H9 (cell line): Measurements from ENCODE around the gene FMO3. TPM values are rescaled to one million over a fixed set of nuclear protein-coding genes. Genes with fewer than 3 reads are reported as not detected.

Experiments used
- DNase-seq: peaks from one replicate; pipeline ENCODE4 v3.0.0-alpha.2; 2017
- H2AFZ ChIP-seq: one replicate; pipeline ENCODE4 v1.6.1; 2013; ENCODE audit warnings: mild to moderate bottlenecking, low read length, control low read depth, moderate library complexity
- H2AK5ac ChIP-seq: 2 replicates; pipeline ENCODE4 v1.6.1; 2013; ENCODE audit warnings: low read length, control low read depth, mixed read lengths; ENCODE audit not compliant: insufficient read length
- H2BK120ac ChIP-seq: one replicate; pipeline ENCODE4 v1.6.1; 2013; ENCODE audit warnings: low read depth, mild to moderate bottlenecking, low read length, control low read depth, inconsistent platforms; ENCODE audit not compliant: poor library complexity, severe bottlenecking
- H2BK12ac ChIP-seq: 2 replicates; pipeline ENCODE4 v1.6.1; 2013; ENCODE audit warnings: low read length, control low read depth, mixed read lengths, low read depth; ENCODE audit not compliant: insufficient read length
- H2BK15ac ChIP-seq: 2 replicates; pipeline ENCODE4 v1.6.1; 2013; ENCODE audit warnings: low read depth, low read length, control low read depth
- H2BK20ac ChIP-seq: one replicate; pipeline ENCODE4 v1.6.1; 2013; ENCODE audit warnings: low read depth, mild to moderate bottlenecking, low read length, control low read depth, inconsistent platforms; ENCODE audit not compliant: poor library complexity, severe bottlenecking
- H2BK5ac ChIP-seq: 2 replicates; pipeline ENCODE4 v1.6.1; 2013; ENCODE audit warnings: low read length, control low read depth, mixed read lengths; ENCODE audit not compliant: insufficient read length
- H3K14ac ChIP-seq: 2 replicates; pipeline ENCODE4 v1.6.1; 2013; ENCODE audit warnings: low read length, control low read depth; ENCODE audit not compliant: insufficient read depth
- H3K18ac ChIP-seq: 2 replicates; pipeline ENCODE4 v1.6.1; 2013; ENCODE audit warnings: low read depth, mild to moderate bottlenecking, mixed read lengths, low read length, control low read depth; ENCODE audit not compliant: insufficient read length
- H3K23ac ChIP-seq: 2 replicates; pipeline ENCODE4 v1.6.1; 2013; ENCODE audit warnings: low read length, control low read depth, mixed read lengths, low read depth; ENCODE audit not compliant: insufficient read length
- H3K23me2 ChIP-seq: 2 replicates; pipeline ENCODE4 v1.6.1; 2013; ENCODE audit warnings: low read depth, mild to moderate bottlenecking, mixed read lengths, low read length, control low read depth; ENCODE audit not compliant: insufficient read length, poor library complexity, severe bottlenecking
- H3K27ac ChIP-seq: 2 replicates; pipeline ENCODE4 v1.5.1; 2013; ENCODE audit warnings: low read length, control low read depth, mixed read lengths, low read depth; ENCODE audit not compliant: insufficient read length
- H3K27me3 ChIP-seq: 2 replicates; pipeline ENCODE4 v1.6.1; 2013; ENCODE audit warnings: low read length, control low read depth, inconsistent platforms; ENCODE audit not compliant: insufficient read depth
- H3K4ac ChIP-seq: 2 replicates; pipeline ENCODE4 v1.6.1; 2013; ENCODE audit warnings: low read depth, mild to moderate bottlenecking, control low read depth, inconsistent platforms, low read length, moderate library complexity
- H3K4me1 ChIP-seq: 2 replicates; pipeline ENCODE4 v1.6.1; 2013; ENCODE audit warnings: low read length, control low read depth, inconsistent platforms; ENCODE audit not compliant: insufficient read depth
- H3K4me2 ChIP-seq: 2 replicates; pipeline ENCODE4 v1.6.1; 2013; ENCODE audit warnings: low read length, control low read depth, mixed read lengths; ENCODE audit not compliant: insufficient read length, insufficient read depth
- H3K56ac ChIP-seq: 2 replicates; pipeline ENCODE4 v1.6.1; 2013; ENCODE audit warnings: low read depth, mild to moderate bottlenecking, mixed read lengths, low read length, control low read depth; ENCODE audit not compliant: insufficient read length
- H3K79me1 ChIP-seq: 2 replicates; pipeline ENCODE4 v1.6.1; 2013; ENCODE audit warnings: low read depth, mild to moderate bottlenecking, moderate library complexity, low read length, control low read depth, inconsistent platforms; ENCODE audit not compliant: insufficient read depth, poor library complexity, severe bottlenecking
- H3K79me2 ChIP-seq: 2 replicates; pipeline ENCODE4 v1.6.1; 2013; ENCODE audit warnings: low read length, control low read depth, inconsistent platforms; ENCODE audit not compliant: insufficient read depth
- H3K9ac ChIP-seq: 2 replicates; pipeline ENCODE4 v1.6.1; 2013; ENCODE audit warnings: low read length, control low read depth, mixed read lengths; ENCODE audit not compliant: insufficient read length; ENCODE audit errors: extremely low read depth
- H3K9me3 ChIP-seq: one replicate; pipeline ENCODE4 v1.6.1; 2013; ENCODE audit warnings: low read depth, low read length, inconsistent platforms; ENCODE audit not compliant: control insufficient read depth
- H3T11ph ChIP-seq: one replicate; pipeline ENCODE4 v1.6.1; 2013; ENCODE audit warnings: mild to moderate bottlenecking, low read length, control low read depth, inconsistent platforms
- H4K20me1 ChIP-seq: one replicate; pipeline ENCODE4 v1.6.1; 2013; ENCODE audit not compliant: control insufficient read depth, insufficient read length, insufficient read depth
- H4K5ac ChIP-seq: 2 replicates; pipeline ENCODE4 v1.6.1; 2013; ENCODE audit warnings: low read depth, mild to moderate bottlenecking, mixed read lengths, low read length, control low read depth; ENCODE audit not compliant: insufficient read length
- H4K8ac ChIP-seq: replicated peaks from 2 replicates; pipeline ENCODE4 v1.6.1; 2013; ENCODE audit warnings: low read length, control low read depth, mixed read lengths, low read depth; ENCODE audit not compliant: insufficient read length
- H4K91ac ChIP-seq: 2 replicates; pipeline ENCODE4 v1.6.1; 2013; ENCODE audit warnings: low read depth, mild to moderate bottlenecking, moderate library complexity, mixed read lengths, low read length, control low read depth; ENCODE audit not compliant: insufficient read length
- H3K27ac Mint-ChIP-seq, 3 experiments: 2 replicates in 2 of 3; 3 replicates in 1 of 3; pipeline ENCODE4 v1.8.0; 2020 to 2021; ENCODE audit warnings: mixed read lengths in 3 of 3, mild to moderate bottlenecking in 1 of 3, moderate library complexity in 1 of 3
- H3K27me3 Mint-ChIP-seq: 2 replicates; pipeline ENCODE4 v1.8.0; 2021; ENCODE audit warnings: low read depth, mild to moderate bottlenecking, moderate library complexity, mixed read lengths
- H3K36me3 Mint-ChIP-seq, 3 experiments: 2 replicates in 2 of 3; 3 replicates in 1 of 3; pipeline ENCODE4 v1.8.0; 2020 to 2021; ENCODE audit warnings: low read depth in 3 of 3, mixed read lengths in 3 of 3; ENCODE audit not compliant: insufficient read depth in 1 of 3
- H3K4me1 Mint-ChIP-seq, 2 experiments: 2 replicates each; pipeline ENCODE4 v1.8.0; 2020; ENCODE audit warnings: mixed read lengths in 2 of 2
- H3K4me3 Mint-ChIP-seq, 2 experiments: 2 replicates in 1 of 2; 3 replicates in 1 of 2; pipeline ENCODE4 v1.8.0; 2020 to 2021; ENCODE audit warnings: mild to moderate bottlenecking in 2 of 2, mixed read lengths in 2 of 2, moderate library complexity in 1 of 2
- H3K9me3 Mint-ChIP-seq, 2 experiments: 2 replicates in 1 of 2; 3 replicates in 1 of 2; pipeline ENCODE4 v1.8.0; 2020; ENCODE audit warnings: mild to moderate bottlenecking in 2 of 2, mixed read lengths in 2 of 2, moderate library complexity in 1 of 2
- WGBS: extraction: QIAGEN DNeasy Blood & Tissue Kit; methylation state at CpG from one replicate; pipeline ENCODE4 v1.1.7; 2013; ENCODE audit warnings: missing lambda C conversion rate, low lambda C conversion rate, mixed read lengths; ENCODE audit not compliant: insufficient read length; ENCODE audit errors: extremely low coverage; 5-methylcytosine and 5-hydroxymethylcytosine counted together
- total RNA-seq: library from RNA; stranded (reverse); gene quantifications from 2 replicates; pipeline ENCODE4 v1.2.1, GENCODE V29; 2021
- TF ChIP-seq, protein P1 (sequence below): fragments of 200-600 bp; sonication (generic); conservative IDR thresholded peaks from 3 replicates; pipeline ENCODE4 v1.8.0; 2021; ENCODE audit warnings: antibody characterized with exemption, mild to moderate bottlenecking

The FMO3 gene
- total RNA-seq, 1 experiment from 2014 or later: not detected

DNA sequence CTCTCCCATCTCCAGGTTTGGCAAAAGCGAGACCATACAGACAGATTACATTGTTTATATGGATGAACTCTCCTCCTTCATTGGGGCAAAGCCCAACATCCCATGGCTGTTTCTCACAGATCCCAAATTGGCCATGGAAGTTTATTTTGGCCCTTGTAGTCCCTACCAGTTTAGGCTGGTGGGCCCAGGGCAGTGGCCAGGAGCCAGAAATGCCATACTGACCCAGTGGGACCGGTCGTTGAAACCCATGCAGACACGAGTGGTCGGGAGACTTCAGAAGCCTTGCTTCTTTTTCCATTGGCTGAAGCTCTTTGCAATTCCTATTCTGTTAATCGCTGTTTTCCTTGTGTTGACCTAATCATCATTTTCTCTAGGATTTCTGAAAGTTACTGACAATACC is 26.4 kb downstream of the FMO3 start:
- H3T11ph ChIP-seq: no peak overlapping the region
- Mint-ChIP-seq H3K36me3 (no peaks in the 10 kb centered on the region; a peak in 2 of 7 replicates), H3K27me3 (no peaks in the 10 kb centered on the region), H3K4me3 (no peak overlapping the region), H3K4me1 (peaks cover 9% of the 10 kb centered on the region in 2 experiments), H3K27ac (peak overlapping the region in 1 of 3 experiments; percentile 76; a peak in 3 of 7 replicates), H3K9me3 (no peaks in the 10 kb centered on the region)
- no peak overlapping the region for H2BK120ac ChIP-seq
- no peak overlapping the region for H3K4me2 ChIP-seq
- no peak overlapping the region for H4K8ac ChIP-seq
- no peak overlapping the region for H2BK15ac ChIP-seq
- no peak overlapping the region for H4K91ac ChIP-seq
- no peak overlapping the region for H2BK12ac ChIP-seq
- H2AFZ ChIP-seq: no peak overlapping the region
- no peak overlapping the region for H3K9ac ChIP-seq
- no peaks in the 10 kb centered on the region; the same call in 1 of the 2 replicates for H3K4me1 ChIP-seq
- TF ChIP-seq, protein P1, sequence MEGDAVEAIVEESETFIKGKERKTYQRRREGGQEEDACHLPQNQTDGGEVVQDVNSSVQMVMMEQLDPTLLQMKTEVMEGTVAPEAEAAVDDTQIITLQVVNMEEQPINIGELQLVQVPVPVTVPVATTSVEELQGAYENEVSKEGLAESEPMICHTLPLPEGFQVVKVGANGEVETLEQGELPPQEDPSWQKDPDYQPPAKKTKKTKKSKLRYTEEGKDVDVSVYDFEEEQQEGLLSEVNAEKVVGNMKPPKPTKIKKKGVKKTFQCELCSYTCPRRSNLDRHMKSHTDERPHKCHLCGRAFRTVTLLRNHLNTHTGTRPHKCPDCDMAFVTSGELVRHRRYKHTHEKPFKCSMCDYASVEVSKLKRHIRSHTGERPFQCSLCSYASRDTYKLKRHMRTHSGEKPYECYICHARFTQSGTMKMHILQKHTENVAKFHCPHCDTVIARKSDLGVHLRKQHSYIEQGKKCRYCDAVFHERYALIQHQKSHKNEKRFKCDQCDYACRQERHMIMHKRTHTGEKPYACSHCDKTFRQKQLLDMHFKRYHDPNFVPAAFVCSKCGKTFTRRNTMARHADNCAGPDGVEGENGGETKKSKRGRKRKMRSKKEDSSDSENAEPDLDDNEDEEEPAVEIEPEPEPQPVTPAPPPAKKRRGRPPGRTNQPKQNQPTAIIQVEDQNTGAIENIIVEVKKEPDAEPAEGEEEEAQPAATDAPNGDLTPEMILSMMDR: no peak
- no peak overlapping the region for H2BK5ac ChIP-seq
- H3K14ac ChIP-seq: no peak overlapping the region
- no peak for DNase-seq
- H2BK20ac ChIP-seq: no peak overlapping the region
- no peaks in the 10 kb centered on the region for H3K27me3 ChIP-seq
- no peaks in the 10 kb centered on the region for H3K9me3 ChIP-seq
- H3K18ac ChIP-seq: no peak overlapping the region
- H3K56ac ChIP-seq: no peak overlapping the region
- H4K20me1 ChIP-seq: no peaks in the 10 kb centered on the region
- H3K79me1 ChIP-seq: no peaks in the 10 kb centered on the region
- no peaks in the 10 kb centered on the region for H3K79me2 ChIP-seq
- no peak overlapping the region for H3K4ac ChIP-seq
- H3K27ac ChIP-seq: no peak overlapping the region
- no CpG with 5 or more reads among the region's 6 CpGs for WGBS
- no peak overlapping the region for H4K5ac ChIP-seq
- H3K23ac ChIP-seq: no peak overlapping the region
- H3K23me2 ChIP-seq: no peaks in the 10 kb centered on the region
- H2AK5ac ChIP-seq: no peak overlapping the region
